MM.1S (cell line): ENCODE data around the gene GLRA1.

Source experiments
- DNase-seq: peaks from one replicate; pipeline ENCODE4 v3.0.0-alpha.2; 2015
- H2AFZ ChIP-seq: fragments of 300-600 bp; sonication (generic); 2 replicates; pipeline ENCODE4 v1.6.0; 2016; ENCODE audit warnings: antibody characterized with exemption, low read length
- H3F3A ChIP-seq: fragments of 300-600 bp; sonication (generic); 2 replicates; pipeline ENCODE4 v1.6.1; 2016; ENCODE audit warnings: mild to moderate bottlenecking, antibody characterized with exemption, low read length, moderate library complexity, mixed read lengths; ENCODE audit not compliant: insufficient read depth
- H3K27ac ChIP-seq: fragments of 300-600 bp; sonication (generic); 2 replicates; pipeline ENCODE4 v1.5.1; 2016; ENCODE audit warnings: mild to moderate bottlenecking, low read length
- H3K27me3 ChIP-seq: fragments of 300-600 bp; sonication (generic); replicated peaks from 2 replicates; pipeline ENCODE4 v1.6.0; 2016; ENCODE audit warnings: low read length; ENCODE audit not compliant: insufficient read depth
- H3K36me3 ChIP-seq: fragments of 300-600 bp; sonication (generic); replicated peaks from 2 replicates; pipeline ENCODE4 v1.6.1; 2016; ENCODE audit warnings: mild to moderate bottlenecking, low read length, mixed read lengths; ENCODE audit not compliant: insufficient read depth
- H3K4me1 ChIP-seq: fragments of 300-600 bp; sonication (generic); 2 replicates; pipeline ENCODE4 v1.6.1; 2016; ENCODE audit warnings: low read length, mixed read lengths
- H3K4me2 ChIP-seq: fragments of 300-600 bp; sonication (generic); 2 replicates; pipeline ENCODE4 v1.6.0; 2016; ENCODE audit warnings: low read depth, low read length
- H3K4me3 ChIP-seq: fragments of 300-600 bp; sonication (generic); 2 replicates; pipeline ENCODE4 v1.5.1; 2016; ENCODE audit warnings: low read length, mixed read lengths
- H3K79me2 ChIP-seq: fragments of 300-600 bp; sonication (generic); 2 replicates; pipeline ENCODE4 v1.6.1; 2016; ENCODE audit warnings: mixed run types, low read length, mixed read lengths
- H3K9ac ChIP-seq: fragments of 300-600 bp; sonication (generic); 2 replicates; pipeline ENCODE4 v1.6.1; 2016; ENCODE audit warnings: low read length, mixed read lengths
- H3K9me2 ChIP-seq: fragments of 300-600 bp; sonication (generic); replicated peaks from 2 replicates; pipeline ENCODE4 v1.6.1; 2016; ENCODE audit warnings: mild to moderate bottlenecking, low read length, mixed read lengths; ENCODE audit not compliant: insufficient read depth
- H3K9me3 ChIP-seq: fragments of 300-600 bp; sonication (generic); replicated peaks from 2 replicates; pipeline ENCODE4 v1.6.1; 2016; ENCODE audit warnings: mild to moderate bottlenecking, low read length, mixed read lengths; ENCODE audit not compliant: insufficient read depth
- H4K20me1 ChIP-seq: fragments of 300-600 bp; sonication (generic); 2 replicates; pipeline ENCODE4 v1.6.1; 2016; ENCODE audit warnings: mild to moderate bottlenecking, low read length, moderate library complexity, mixed read lengths; ENCODE audit not compliant: insufficient read depth
- CTCF ChIP-seq: fragments of 300-600 bp; sonication (generic); IDR thresholded peaks from 2 replicates; pipeline ENCODE4 v1.5.1; 2016; ENCODE audit warnings: antibody characterized with exemption, low read length, mixed read lengths
- EZH2 ChIP-seq: fragments of 300-600 bp; sonication (generic); optimal IDR thresholded peaks from 2 replicates; pipeline ENCODE3; 2017; ENCODE audit warnings: low read depth, mild to moderate bottlenecking, antibody characterized with exemption, low read length, mixed read lengths
- EZH2phosphoT487 ChIP-seq: fragments of 300-600 bp; sonication (generic); IDR thresholded peaks from 2 replicates; pipeline ENCODE4 v1.6.1; 2018; ENCODE audit warnings: antibody characterized with exemption, low read length

Gene GLRA1

DNA sequence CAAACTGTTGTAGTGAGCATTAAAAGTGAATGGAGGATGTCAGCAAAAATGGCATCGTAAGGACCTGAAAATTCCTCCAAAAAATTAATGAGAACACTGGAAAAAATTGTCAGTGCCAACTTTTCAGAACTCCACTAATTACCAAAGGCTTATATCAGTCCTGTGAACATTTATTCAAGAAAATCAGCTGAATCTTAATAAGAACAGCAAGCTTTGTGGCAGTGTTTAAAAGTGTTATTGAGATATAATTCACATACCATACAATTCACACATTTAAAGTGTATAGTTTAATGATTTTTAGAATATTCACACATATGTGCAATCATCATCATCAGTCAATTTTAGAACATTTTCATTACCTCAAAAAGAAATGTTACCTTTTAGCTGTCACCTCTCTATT lies 95.3 kb downstream of the GLRA1 start:
- Histone ChIP-seq H3K4me2 (no peak overlapping the region), H3K9me3 (no peaks in the 10 kb centered on the region), H4K20me1 (no peaks in the 10 kb centered on the region), H2AFZ (no peak overlapping the region), H3K4me1 (no peaks in the 10 kb centered on the region), H3K36me3 (no peaks in the 10 kb centered on the region), H3K9ac (no peak overlapping the region), H3K9me2 (no peaks in the 10 kb centered on the region), H3F3A (no peaks in the 10 kb centered on the region), H3K27me3 (no peaks in the 10 kb centered on the region), H3K79me2 (no peaks in the 10 kb centered on the region), H3K27ac (no peak overlapping the region), H3K4me3 (no peak overlapping the region)
- DNase-seq, result no peak
- no peak for TF ChIP-seq CTCF
- TF ChIP-seq EZH2, result no peak
- no peak for TF ChIP-seq EZH2phosphoT487

DNA sequence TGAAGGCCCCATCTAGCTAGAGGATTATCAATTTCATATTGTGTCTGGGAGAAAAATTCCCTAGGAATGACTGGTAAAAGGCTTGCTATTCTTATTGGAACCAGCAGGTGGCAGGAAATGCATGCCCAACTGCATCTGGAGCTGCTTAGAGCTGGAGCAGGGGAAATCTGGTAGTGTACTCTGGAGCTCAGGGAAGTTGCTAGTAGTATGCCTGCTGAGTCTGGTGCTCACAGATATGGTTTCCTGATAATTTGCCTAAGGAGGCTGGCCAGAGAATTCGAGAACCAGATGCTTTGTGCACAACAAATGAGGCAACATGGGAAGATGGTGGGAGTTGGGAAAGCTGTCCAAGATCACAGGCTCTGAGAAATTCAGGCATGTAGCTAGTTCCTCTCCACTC lies 99.2 kb downstream of the GLRA1 start:
- TF ChIP-seq EZH2phosphoT487, result no peak
- TF ChIP-seq CTCF, result peak; percentile 85
- Histone ChIP-seq H4K20me1 (no peaks in the 10 kb centered on the region), H3K4me1 (no peaks in the 10 kb centered on the region), H3K36me3 (no peaks in the 10 kb centered on the region), H3K79me2 (no peaks in the 10 kb centered on the region), H3K9me2 (no peaks in the 10 kb centered on the region), H3K9ac (no peak overlapping the region), H2AFZ (no peak overlapping the region), H3K27ac (no peak overlapping the region), H3F3A (no peaks in the 10 kb centered on the region), H3K27me3 (no peaks in the 10 kb centered on the region), H3K9me3 (no peaks in the 10 kb centered on the region), H3K4me2 (no peak overlapping the region), H3K4me3 (no peak overlapping the region)
- peak; percentile 35 for DNase-seq

DNA sequence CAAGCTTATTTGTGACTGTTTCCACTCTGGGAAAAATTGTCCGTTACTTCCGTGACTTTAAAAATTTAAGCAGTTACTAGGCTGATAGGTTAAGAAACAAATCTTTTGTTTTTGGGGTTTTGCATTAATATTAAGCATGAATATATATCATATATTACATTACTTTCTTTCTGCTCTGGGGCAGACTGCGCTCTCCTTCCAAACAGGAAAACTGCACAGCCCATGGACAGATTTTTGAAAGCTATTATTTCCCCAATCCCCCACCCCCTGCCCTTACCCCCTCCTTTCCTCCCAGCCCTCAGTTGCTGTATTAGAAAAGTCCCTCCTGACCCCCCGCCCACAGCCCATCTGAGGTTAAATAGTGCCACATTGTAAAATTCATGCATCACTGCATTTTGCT lies 102.5 kb downstream of the GLRA1 start:
- Histone ChIP-seq H3K9me2 (no peaks in the 10 kb centered on the region), H3K4me1 (no peaks in the 10 kb centered on the region), H3K4me3 (no peak overlapping the region), H3K9me3 (no peaks in the 10 kb centered on the region), H3K27ac (no peak overlapping the region), H3K4me2 (no peak overlapping the region), H3K9ac (no peak overlapping the region), H3K36me3 (no peaks in the 10 kb centered on the region), H3K27me3 (no peaks in the 10 kb centered on the region), H3F3A (0 out of 2 replicates have a peak, but pooled peaks cover 2% of the 10 kb centered on the region), H3K79me2 (no peaks in the 10 kb centered on the region), H2AFZ (no peak overlapping the region), H4K20me1 (no peaks in the 10 kb centered on the region)
- TF ChIP-seq EZH2phosphoT487, result no peak
- no peak for TF ChIP-seq CTCF
- no peak for TF ChIP-seq EZH2
- DNase-seq, result no peak
